Measurements from ENCODE around the gene ELMO1. TPM values are rescaled to one million over a fixed set of nuclear protein-coding genes. Genes with fewer than 3 reads are reported as not detected.

Gene ELMO1
- total RNA-seq, 1 donor from 2014 or later, result 66.1 TPM

DNA sequence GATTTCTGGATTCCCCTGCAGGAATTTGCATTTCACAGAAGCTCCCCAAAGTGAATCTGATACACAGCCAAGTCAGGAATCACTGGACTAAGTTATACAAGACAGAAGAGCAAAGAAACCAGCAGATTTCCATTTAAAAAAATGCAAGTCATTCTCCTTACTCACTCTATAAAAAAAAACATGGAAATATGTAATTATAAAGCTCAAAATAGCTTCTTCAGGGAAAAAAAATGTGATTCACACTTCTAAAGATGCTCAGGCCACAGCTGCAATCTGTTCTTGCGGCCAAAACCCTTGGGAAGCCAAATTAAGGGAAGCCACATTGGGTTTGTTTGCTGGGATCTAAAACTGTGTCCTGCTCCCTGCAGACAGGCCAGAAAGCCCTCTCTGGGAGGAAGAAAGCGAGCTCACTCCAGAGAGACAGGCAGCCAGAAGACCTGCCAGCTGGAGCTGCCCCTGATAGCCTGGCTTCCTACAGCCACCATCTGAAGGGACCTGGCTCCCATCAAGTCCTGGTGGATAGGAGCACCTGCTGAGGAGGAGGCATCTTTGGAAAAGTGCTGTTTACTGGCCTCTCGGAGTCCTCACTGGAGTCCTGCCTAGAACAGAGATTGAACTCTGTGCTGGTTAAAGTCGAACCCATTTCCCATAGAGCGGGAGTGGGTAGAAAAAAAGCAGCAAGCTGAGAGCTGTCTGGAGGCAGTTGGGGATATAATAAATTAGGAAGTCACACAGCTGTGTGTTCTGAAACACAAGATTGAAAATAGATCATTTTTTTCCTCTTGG is 365.2 kb downstream of the ELMO1 start:
- H3K36me3 Mint-ChIP-seq (ENCODE audit: insufficient read depth), result peaks cover 9% of the 10 kb centered on the region
- no peak overlapping the region for H3K4me3 Mint-ChIP-seq (ENCODE audit: low read depth)
- no peaks in the 10 kb centered on the region for H3K9me3 Mint-ChIP-seq (ENCODE audit: low read depth)
- H3K27ac Mint-ChIP-seq, result no peak overlapping the region
- no peak for TF ChIP-seq CTCF (IDR thresholded peaks at IDR 0.05; ENCODE audit: unreplicated experiment)
- H3K27me3 Mint-ChIP-seq, result no peaks in the 10 kb centered on the region
- DNase-seq (ENCODE audit: low spot score, unreplicated experiment), result no peak
- H3K4me1 Mint-ChIP-seq (ENCODE audit: low read depth), result no peaks in the 10 kb centered on the region

DNA sequence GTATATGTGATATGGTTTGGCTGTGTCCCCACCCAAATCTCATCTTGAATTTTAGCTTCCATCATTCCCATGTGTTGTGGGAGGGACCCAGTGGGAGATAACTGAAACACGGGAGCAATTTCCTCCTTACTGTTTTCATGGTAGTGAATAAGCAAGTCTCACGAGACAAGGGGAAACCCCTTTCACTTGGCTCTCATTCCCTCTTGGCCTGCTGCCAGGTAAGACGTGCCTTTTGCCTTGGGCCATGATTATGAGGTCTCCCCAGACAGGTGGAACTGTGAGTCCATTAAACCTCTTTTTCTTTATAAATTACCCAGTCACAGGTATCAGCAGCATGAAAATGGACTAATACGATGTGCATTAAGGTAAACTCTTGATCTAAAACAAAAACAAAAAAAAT is 367.2 kb downstream of the ELMO1 start:
- no peak overlapping the region for H3K27ac Mint-ChIP-seq
- no peaks in the 10 kb centered on the region for H3K9me3 Mint-ChIP-seq (ENCODE audit: low read depth)
- no peak overlapping the region for H3K4me3 Mint-ChIP-seq (ENCODE audit: low read depth)
- H3K27me3 Mint-ChIP-seq, result no peaks in the 10 kb centered on the region
- no peak for TF ChIP-seq CTCF (IDR thresholded peaks at IDR 0.05; ENCODE audit: unreplicated experiment)
- DNase-seq (ENCODE audit: low spot score, unreplicated experiment), result no peak
- H3K36me3 Mint-ChIP-seq (ENCODE audit: insufficient read depth), result peaks cover 8% of the 10 kb centered on the region
- no peaks in the 10 kb centered on the region for H3K4me1 Mint-ChIP-seq (ENCODE audit: low read depth)

- no peak for TF ChIP-seq CTCF (IDR thresholded peaks at IDR 0.05; ENCODE audit: unreplicated experiment)
- DNase-seq (ENCODE audit: low spot score, unreplicated experiment), result no peak
- H3K36me3 Mint-ChIP-seq (ENCODE audit: insufficient read depth), result peaks cover 8% of the 10 kb centered on the region
- H3K27ac Mint-ChIP-seq, result no peak overlapping the region
- no peak overlapping the region for H3K4me3 Mint-ChIP-seq (ENCODE audit: low read depth)
- no peaks in the 10 kb centered on the region for H3K27me3 Mint-ChIP-seq
- H3K4me1 Mint-ChIP-seq (ENCODE audit: low read depth), result peaks cover 2% of the 10 kb centered on the region
- no peaks in the 10 kb centered on the region for H3K9me3 Mint-ChIP-seq (ENCODE audit: low read depth)
Observed at GRCh38 chr7:37079420-37079819, 369.2 kb downstream of the ELMO1 start.

DNA sequence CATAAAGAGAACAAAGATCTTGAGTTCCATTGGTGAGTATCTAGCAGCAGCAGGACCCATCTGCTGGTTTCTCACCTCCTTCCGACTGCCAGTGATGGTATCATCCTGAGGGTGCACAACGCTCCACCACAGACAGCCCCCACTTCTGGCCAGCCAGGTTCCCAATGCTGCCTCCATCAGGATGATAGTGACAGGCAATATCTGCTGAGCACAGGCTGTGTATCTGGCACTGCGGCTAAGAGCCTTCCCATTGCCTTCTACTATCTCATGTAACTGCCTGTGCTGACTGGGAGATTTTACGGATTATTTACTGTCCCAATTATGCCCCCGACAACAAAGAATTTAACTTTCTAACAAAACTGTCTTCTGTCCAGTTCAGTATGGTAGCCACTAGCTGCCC is 372.0 kb downstream of the ELMO1 start:
- Mint-ChIP-seq H3K4me1 (ENCODE audit: low read depth) (peaks cover 5% of the 10 kb centered on the region), H3K4me3 (ENCODE audit: low read depth) (no peak overlapping the region), H3K36me3 (ENCODE audit: insufficient read depth) (peaks cover 6% of the 10 kb centered on the region), H3K27me3 (no peaks in the 10 kb centered on the region), H3K9me3 (ENCODE audit: low read depth) (no peaks in the 10 kb centered on the region), H3K27ac (peak overlapping the region; percentile 62)
- DNase-seq (ENCODE audit: low spot score, unreplicated experiment), result no peak
- no peak for TF ChIP-seq CTCF (IDR thresholded peaks at IDR 0.05; ENCODE audit: unreplicated experiment)

DNA sequence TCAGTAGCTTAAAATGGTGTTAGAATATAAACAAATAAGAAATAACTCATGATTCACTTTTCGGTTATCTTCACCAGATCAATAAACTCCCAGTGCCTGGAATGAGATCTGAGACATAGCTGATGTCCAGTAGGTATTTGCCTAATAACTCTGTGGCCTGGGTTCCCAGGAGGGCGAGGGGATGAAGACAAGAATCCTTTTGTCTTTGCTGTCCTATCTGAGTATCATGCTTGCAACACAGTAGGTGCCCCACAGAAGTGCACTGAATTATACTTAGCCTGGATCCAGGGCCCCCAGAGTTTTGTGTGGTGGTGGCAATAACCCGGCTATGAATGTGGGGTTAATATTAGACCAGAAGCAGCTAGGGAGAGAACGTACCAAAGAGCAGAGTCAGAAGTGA is 374.3 kb downstream of the ELMO1 start:
- H3K27ac Mint-ChIP-seq, result peak overlapping the region; percentile 80
- no peaks in the 10 kb centered on the region for H3K27me3 Mint-ChIP-seq
- DNase-seq (ENCODE audit: low spot score, unreplicated experiment), result no peak
- peaks cover 5% of the 10 kb centered on the region for H3K4me1 Mint-ChIP-seq (ENCODE audit: low read depth)
- TF ChIP-seq CTCF (IDR thresholded peaks at IDR 0.05; ENCODE audit: unreplicated experiment), result no peak
- no peak overlapping the region for H3K4me3 Mint-ChIP-seq (ENCODE audit: low read depth)
- H3K9me3 Mint-ChIP-seq (ENCODE audit: low read depth), result no peaks in the 10 kb centered on the region
- H3K36me3 Mint-ChIP-seq (ENCODE audit: insufficient read depth), result peaks cover 2% of the 10 kb centered on the region
